Endothelial cell of umbilical vein (primary cell): Measurements from ENCODE around the gene DIRAS3. TPM values are rescaled to one million over a fixed set of nuclear protein-coding genes. Genes with fewer than 3 reads are reported as not detected.
A peak's percentile ranks its signal among the peaks of the same experiment; 100 is the strongest.
"Not testable (repeated sequence)": the region's sequence is repeated elsewhere in the genome, so short reads cannot be mapped to it uniquely, and the experiment has no call there.

Source experiments
- BruUV-seq: library from RNA; stranded (reverse); fragments of 400-500 nt; replicated peaks from 2 replicates; lab custom pipeline; 2021; lab: Mats Ljungman, UMichigan
- CTCF ChIA-PET: fragments of 300-600, 350-600 bp; sonication (Branson Sonifier 250); formaldehyde crosslinking; loops from one replicate; lab custom pipeline; 2021; ENCODE audit warnings: antibody characterized with exemption, inconsistent platforms; lab: Charles Lee
- POLR2A ChIA-PET: fragments of 300-600, 350-600 bp; sonication (Branson Sonifier 250); formaldehyde crosslinking; loops from one replicate; lab custom pipeline; 2021; ENCODE audit warnings: antibody characterized with exemption, inconsistent platforms; lab: Charles Lee
- DNase-seq: peaks from one replicate; pipeline ENCODE4 v3.0.0-alpha.2; 2011; ENCODE audit warnings: low read depth, low spot score
- FAIRE-seq: peaks from 2 replicates; lab custom pipeline; 2011; peaks lifted over from hg19 to GRCh38; lab: Jason Lieb, UNC
- H2AFZ ChIP-seq: 2 replicates; pipeline ENCODE4 v1.6.0; 2012; ENCODE audit warnings: low read depth, low read length, control low read depth, inconsistent platforms
- H3K27ac ChIP-seq: 2 replicates; pipeline ENCODE4 v1.5.1; 2011; ENCODE audit warnings: low read depth, mild to moderate bottlenecking, control low read depth, low read length, moderate library complexity; ENCODE audit not compliant: insufficient read depth
- H3K27me3 ChIP-seq, 2 experiments: 2 replicates each; pipeline versions ENCODE4 v1.6.0 to v1.6.1; 2011; ENCODE audit warnings: low read length in 2 of 2, mixed read lengths in 1 of 2; ENCODE audit not compliant: control insufficient read depth in 2 of 2, insufficient read depth in 2 of 2
- H3K36me3 ChIP-seq, 2 experiments: 2 replicates in 1 of 2; 3 replicates in 1 of 2; pipeline ENCODE4 v1.5.1; 2011; ENCODE audit warnings: low read length in 2 of 2, mild to moderate bottlenecking in 1 of 2, moderate library complexity in 1 of 2; ENCODE audit not compliant: control insufficient read depth in 2 of 2, insufficient read depth in 2 of 2; ENCODE audit errors: extremely low read depth in 1 of 2
- H3K4me1 ChIP-seq: 3 replicates; pipeline ENCODE4 v1.5.1; 2011; ENCODE audit warnings: mild to moderate bottlenecking, low read length; ENCODE audit not compliant: control insufficient read depth, insufficient read depth; ENCODE audit errors: extremely low read depth
- H3K4me2 ChIP-seq: 2 replicates; pipeline ENCODE4 v1.6.1; 2011; ENCODE audit warnings: low read length, control low read depth, mixed read lengths; ENCODE audit not compliant: insufficient read depth
- H3K4me3 ChIP-seq, 3 experiments: fragments of 200-600 bp in 1 of 3; sonication (generic), shearing (Covaris generic) in 1 of 3; replicated peaks in 1 of 3; 2 replicates each; pipeline ENCODE4 v1.5.1; 2011 to 2016; ENCODE audit warnings: control low read depth in 3 of 3, low read length in 3 of 3, mild to moderate bottlenecking in 2 of 3, inconsistent platforms in 1 of 3, low read depth in 1 of 3, moderate library complexity in 1 of 3; ENCODE audit not compliant: insufficient read depth in 1 of 3
- H3K79me2 ChIP-seq: 2 replicates; pipeline ENCODE4 v1.6.0; 2012; ENCODE audit warnings: low read length, inconsistent platforms; ENCODE audit not compliant: control insufficient read depth, insufficient read depth
- H3K9ac ChIP-seq: replicated peaks from 2 replicates; pipeline ENCODE3; 2011; ENCODE audit warnings: low read length, control low read depth; ENCODE audit not compliant: insufficient read depth; ENCODE audit errors: extremely low read depth
- H3K9me1 ChIP-seq: replicated peaks from 3 replicates; pipeline ENCODE4 v1.6.0; 2011; ENCODE audit warnings: mild to moderate bottlenecking, low read length; ENCODE audit not compliant: control insufficient read depth, insufficient read depth; ENCODE audit errors: extremely low read depth
- H3K9me3 ChIP-seq: replicated peaks from 2 replicates; pipeline ENCODE4 v1.5.1; 2012; ENCODE audit warnings: low read length, inconsistent platforms; ENCODE audit not compliant: control insufficient read depth, insufficient read depth
- H4K20me1 ChIP-seq: replicated peaks from 2 replicates; pipeline ENCODE3; 2011; ENCODE audit warnings: mild to moderate bottlenecking, low read length; ENCODE audit not compliant: control insufficient read depth, insufficient read depth; ENCODE audit errors: extremely low read depth
- FOS ChIP-seq: IDR thresholded peaks from 2 replicates; pipeline ENCODE4 v1.6.1; 2011; ENCODE audit warnings: mild to moderate bottlenecking, low read length, moderate library complexity, borderline replicate concordance; ENCODE audit not compliant: insufficient read depth
- dilution Hi-C: fragments of 300-500 bp; cut with MboI; formaldehyde crosslinking; loops from one replicate; pipeline ENCODE4 v1.15.0; 2019; ENCODE audit warnings: low sequenced_read_pairs; ENCODE audit not compliant: extremely low pct_ligation_motif_present
- intact Hi-C: fragments of 100-400 bp; cut with micrococcal nuclease; formaldehyde crosslinking; loops from one replicate; pipeline ENCODE4 v1.10.0; 2022
- polyA plus RNA-seq, 4 experiments: library from polyadenylated mRNA; depleted of rRNA in 3 of 4; stranded (reverse) in 3 of 4; unstranded in 1 of 4; fragments of >200 nt; gene quantifications; 2 replicates each; pipeline versions ENCODE4 v1.2.1 to v1.2.3, GENCODE V29; 2011 to 2012; ENCODE audit warnings: missing spikeins in 1 of 4
- total RNA-seq: library from RNA; stranded (reverse); gene quantifications from 2 replicates; pipeline ENCODE4 v1.2.3, GENCODE V29; 2021
- TF ChIP-seq, protein P1 (sequence below), 2 donors: IDR thresholded peaks; 1 replicate in 1 of 2; 2 replicates in 1 of 2; pipeline ENCODE4 v1.5.1; 2011; ENCODE audit warnings: low read length in 2 of 2, mild to moderate bottlenecking in 2 of 2, moderate library complexity in 2 of 2, control low read depth in 1 of 2, inconsistent platforms in 1 of 2, low read depth in 1 of 2; ENCODE audit not compliant: insufficient read depth in 1 of 2; ENCODE audit errors: extremely low read depth in 1 of 2

Gene DIRAS3
- total and polyA plus RNA-seq, 2 donors (not counting 3 experiments of a cell fraction or from before 2014, with no cell fraction given) = 1.2 to 7.6 TPM

DNA sequence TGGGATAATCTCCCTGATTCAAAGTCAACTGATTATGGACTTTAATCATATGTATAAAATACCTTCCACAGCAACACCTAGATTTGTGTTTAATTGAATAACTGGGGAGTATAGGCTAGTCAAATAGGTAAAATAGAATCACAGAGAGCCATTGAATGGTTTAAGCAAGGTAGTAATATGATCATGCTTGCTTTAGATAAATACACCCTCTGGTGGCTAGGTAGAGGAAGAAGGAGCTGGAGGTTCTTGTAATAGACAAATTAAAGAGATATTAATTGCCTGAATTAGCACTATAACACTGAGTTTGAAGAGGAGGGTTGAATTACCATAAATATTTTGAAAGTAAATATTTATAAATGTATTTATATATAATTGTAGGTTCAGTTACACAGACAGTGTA is 40.3 kb downstream of the DIRAS3 start:
- Histone ChIP-seq H3K9me3 (no peaks in the 10 kb centered on the region), H3K79me2 (no peaks in the 10 kb centered on the region), H3K4me3 (no peak overlapping the region), H3K9ac (no peak overlapping the region), H3K27ac (no peak overlapping the region), H4K20me1 (no peaks in the 10 kb centered on the region), H3K9me1 (no peaks in the 10 kb centered on the region), H3K27me3 (no peaks in the 10 kb centered on the region), H2AFZ (no peak overlapping the region), H3K4me1 (peaks cover 12% of the 10 kb centered on the region), H3K4me2 (peak overlapping the region; percentile 32), H3K36me3 (no peaks in the 10 kb centered on the region)
- dilution Hi-C loops = no loop called here
- ChIA-PET CTCF (interaction anchor here (0.5 to 5.3 kb wide), 37 partner anchors 9 to 796 kb away, joined by 3 to 147 read pairs (median 6); partner anchors contain the start of gene DIRAS3), POLR2A (no interaction called here)
- DNase-seq (peak; percentile 49), FAIRE-seq (no peak)
- BruUV-seq = no TSS peak
- TF ChIP-seq FOS = no peak
- TF ChIP-seq, protein P1, sequence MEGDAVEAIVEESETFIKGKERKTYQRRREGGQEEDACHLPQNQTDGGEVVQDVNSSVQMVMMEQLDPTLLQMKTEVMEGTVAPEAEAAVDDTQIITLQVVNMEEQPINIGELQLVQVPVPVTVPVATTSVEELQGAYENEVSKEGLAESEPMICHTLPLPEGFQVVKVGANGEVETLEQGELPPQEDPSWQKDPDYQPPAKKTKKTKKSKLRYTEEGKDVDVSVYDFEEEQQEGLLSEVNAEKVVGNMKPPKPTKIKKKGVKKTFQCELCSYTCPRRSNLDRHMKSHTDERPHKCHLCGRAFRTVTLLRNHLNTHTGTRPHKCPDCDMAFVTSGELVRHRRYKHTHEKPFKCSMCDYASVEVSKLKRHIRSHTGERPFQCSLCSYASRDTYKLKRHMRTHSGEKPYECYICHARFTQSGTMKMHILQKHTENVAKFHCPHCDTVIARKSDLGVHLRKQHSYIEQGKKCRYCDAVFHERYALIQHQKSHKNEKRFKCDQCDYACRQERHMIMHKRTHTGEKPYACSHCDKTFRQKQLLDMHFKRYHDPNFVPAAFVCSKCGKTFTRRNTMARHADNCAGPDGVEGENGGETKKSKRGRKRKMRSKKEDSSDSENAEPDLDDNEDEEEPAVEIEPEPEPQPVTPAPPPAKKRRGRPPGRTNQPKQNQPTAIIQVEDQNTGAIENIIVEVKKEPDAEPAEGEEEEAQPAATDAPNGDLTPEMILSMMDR (IDR thresholded peaks at IDR 0.05; ENCODE audit: extremely low read depth in 1 of 2, insufficient read depth in 1 of 2, low read depth in 1 of 2, low read length in 2 of 2) = peak; percentile 10 to 30
- intact Hi-C loops = loop anchor here (1.0 to 5.0 kb wide), 3 partner anchors 102 to 244 kb away; no protein-coding TSS in a partner anchor

DNA sequence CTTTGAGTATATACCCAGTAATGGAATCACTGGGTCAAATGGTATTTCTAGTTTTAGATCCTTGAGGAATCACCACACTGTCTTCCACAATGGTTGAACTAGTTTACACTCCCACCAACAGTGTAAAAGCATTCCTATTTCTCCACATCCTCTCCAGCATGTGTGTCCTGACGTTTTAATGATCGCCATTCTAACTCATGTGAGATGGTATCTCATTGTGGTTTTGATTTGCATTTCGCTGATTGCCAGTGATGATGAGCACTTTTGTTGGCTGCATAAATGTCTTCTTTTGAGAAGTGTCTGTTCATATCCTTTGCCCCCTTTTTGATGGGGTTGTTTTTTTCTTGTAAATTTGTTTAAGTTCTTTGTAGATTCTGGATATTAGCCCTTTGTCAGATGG is 46.8 kb downstream of the DIRAS3 start:
- H3K9me1 ChIP-seq, H3K27me3 ChIP-seq, H3K4me1 ChIP-seq, H3K4me2 ChIP-seq, BruUV-seq, H3K4me3 ChIP-seq, intact Hi-C loops, CTCF ChIA-PET, H3K79me2 ChIP-seq, H2AFZ ChIP-seq, dilution Hi-C loops, H3K9ac ChIP-seq, FAIRE-seq, DNase-seq, H3K9me3 ChIP-seq, H3K36me3 ChIP-seq, POLR2A ChIA-PET, H3K27ac ChIP-seq, H4K20me1 ChIP-seq: not testable (repeated sequence)
